GM19240 (cell line): Measurements from ENCODE around the gene CADM4.
A peak's percentile ranks its signal among the peaks of the same experiment; 100 is the strongest.
"Not testable (repeated sequence)": the region's sequence is repeated elsewhere in the genome, so short reads cannot be mapped to it uniquely, and the experiment has no call there.

Source experiments
- DNase-seq: peaks from one replicate; pipeline ENCODE4 v3.0.0; 2011; ENCODE audit warnings: low spot score; ENCODE audit not compliant: insufficient read length

The CADM4 gene

GRCh38 chr19:43609872-43610271, 29.8 kb downstream of the CADM4 start:
- DNase-seq = no peak

DNA sequence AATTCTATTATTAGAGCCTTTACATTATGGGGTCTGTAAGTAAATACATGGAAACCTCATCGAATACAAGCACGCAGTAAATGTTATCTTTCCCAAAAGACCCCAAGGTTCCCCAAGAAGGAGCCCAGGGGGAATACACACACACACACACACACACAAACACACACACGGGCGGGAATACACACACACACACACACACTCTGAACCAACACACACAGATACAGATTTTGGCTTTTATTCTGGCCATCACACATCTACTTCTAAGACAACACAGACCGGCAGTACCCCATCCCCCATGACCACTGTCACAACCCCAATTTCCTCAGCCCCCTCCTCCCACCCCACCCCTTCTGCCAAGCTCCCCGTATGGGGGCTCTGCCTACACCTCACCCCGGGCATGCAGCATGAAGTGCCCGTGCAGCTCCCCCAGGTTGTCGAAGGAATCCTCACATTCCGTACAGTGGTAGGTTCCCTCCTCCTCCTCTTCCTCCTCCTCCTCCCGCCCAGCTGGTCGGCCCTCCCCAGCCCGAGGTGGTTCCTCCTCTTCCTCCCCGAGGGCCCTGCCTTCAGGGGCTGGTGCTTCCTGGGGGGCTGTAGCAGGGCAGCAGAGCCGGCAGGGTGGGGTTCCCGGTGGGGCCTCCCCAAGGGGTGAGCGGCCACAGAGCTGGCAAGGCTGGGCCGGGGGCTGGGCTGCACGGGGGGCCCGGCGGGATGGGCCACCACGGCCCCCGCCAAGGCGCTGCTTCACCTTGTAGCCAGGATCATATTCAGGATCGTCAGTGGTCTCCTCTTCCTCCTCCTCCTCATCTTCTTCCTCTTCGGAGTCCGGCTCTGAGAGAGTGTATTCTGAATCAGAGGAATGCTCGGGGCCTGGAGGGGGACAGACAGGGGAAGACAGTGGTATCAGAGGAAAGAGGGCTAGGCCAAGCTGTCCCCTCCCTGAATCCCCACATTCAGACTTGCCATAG, 32.1 kb downstream of the CADM4 start:
- DNase-seq = no peak

GRCh38 chr19:43606569-43607229, 33.0 kb downstream of the CADM4 start:
- DNase-seq = no peak

- no peak for DNase-seq
These were observed 33.6 kb downstream of the CADM4 start for GRCh38 chr19:43605875-43606568.

DNA sequence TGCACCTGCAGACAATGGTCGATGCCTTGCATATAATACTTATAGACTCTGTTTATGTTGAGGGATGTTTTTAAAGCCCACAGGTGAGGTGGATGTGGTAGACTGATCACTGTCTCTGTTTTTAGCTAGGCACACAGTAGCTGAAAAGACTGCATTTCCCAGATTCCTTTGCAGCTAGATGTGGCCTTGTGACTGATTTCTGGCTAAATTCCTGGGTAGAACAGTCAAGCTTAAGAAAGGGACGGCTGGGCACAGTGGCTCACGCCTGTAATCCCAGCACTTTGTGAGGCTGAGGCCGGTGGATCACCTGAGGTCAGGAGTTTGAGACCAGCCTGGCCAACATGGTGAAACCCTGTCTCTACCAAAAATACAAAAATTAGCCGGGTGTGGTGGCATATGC, 39.3 kb downstream of the CADM4 start:
- not testable (repeated sequence) for DNase-seq

DNA sequence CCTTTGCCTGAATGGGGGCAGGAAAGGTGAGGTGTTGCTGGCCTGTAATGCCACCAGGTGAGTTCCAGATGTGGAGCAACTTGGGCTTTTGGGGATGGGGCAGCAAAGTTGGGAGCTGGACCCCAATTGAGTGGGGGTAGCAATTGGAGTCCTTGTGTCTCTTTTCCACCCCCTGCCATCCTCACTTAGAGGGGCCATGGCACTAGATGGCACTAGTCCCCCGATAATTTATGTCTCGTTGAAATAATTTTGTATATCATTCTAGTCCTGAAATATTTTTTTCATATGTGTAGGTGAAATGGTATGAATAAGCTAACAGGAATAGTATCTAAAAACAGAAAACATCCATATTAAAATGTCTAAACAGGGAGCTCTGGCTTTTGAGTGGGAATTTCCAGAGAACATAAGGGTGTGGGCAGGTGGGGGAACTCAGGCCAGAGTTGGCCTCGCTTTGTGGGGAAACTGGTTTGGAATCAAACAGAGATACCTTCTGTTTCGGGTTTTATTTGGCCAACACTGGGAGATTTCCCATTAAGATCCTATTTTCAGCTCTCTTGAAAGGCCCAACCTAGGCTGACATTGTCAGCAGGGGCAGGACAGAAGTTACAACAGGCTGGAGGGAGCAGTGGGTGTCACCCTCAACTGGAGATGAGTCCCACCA, 39.9 kb downstream of the CADM4 start:
- DNase-seq = no peak

GRCh38 chr19:43598445-43599240, 41.0 kb downstream of the CADM4 start:
- DNase-seq = no peak

DNA sequence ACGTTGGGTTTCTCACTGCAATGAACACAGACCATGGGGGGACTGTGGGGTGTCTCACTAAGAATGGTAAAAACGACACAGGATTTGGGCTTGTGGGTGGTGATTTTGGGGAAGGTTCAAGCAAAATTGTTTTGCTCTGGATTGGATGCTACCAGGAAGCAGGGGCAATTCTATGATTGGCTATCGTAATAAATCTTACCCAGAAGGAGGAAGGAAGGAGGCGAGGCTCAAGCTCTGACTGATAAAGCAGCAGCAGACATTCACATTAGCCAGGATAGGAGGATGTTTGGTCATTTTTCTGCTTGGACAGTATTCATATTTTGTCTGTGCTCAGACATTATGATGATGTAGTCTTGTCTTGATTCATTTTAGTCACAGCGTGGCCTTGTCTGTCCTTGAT, 41.8 kb downstream of the CADM4 start:
- DNase-seq = no peak

- no peak for DNase-seq
These were observed 42.7 kb downstream of the CADM4 start for GRCh38 chr19:43596842-43597461.

- DNase-seq = peak; percentile 96
These were observed 43.4 kb downstream of the CADM4 start, which contains the start of the genes IRGQ and ZNF576 for GRCh38 chr19:43595999-43596841. Gene IRGQ, minus strand, starts transcription at chr19:43596134. Its CDS starts 796 bp downstream, at chr19:43595338. Gene ZNF576, plus strand, starts transcription at chr19:43596595. Its CDS starts 514 bp downstream, at chr19:43597109.

- no peak for DNase-seq
These were observed 44.0 kb downstream of the CADM4 start for GRCh38 chr19:43595605-43595998.

DNA sequence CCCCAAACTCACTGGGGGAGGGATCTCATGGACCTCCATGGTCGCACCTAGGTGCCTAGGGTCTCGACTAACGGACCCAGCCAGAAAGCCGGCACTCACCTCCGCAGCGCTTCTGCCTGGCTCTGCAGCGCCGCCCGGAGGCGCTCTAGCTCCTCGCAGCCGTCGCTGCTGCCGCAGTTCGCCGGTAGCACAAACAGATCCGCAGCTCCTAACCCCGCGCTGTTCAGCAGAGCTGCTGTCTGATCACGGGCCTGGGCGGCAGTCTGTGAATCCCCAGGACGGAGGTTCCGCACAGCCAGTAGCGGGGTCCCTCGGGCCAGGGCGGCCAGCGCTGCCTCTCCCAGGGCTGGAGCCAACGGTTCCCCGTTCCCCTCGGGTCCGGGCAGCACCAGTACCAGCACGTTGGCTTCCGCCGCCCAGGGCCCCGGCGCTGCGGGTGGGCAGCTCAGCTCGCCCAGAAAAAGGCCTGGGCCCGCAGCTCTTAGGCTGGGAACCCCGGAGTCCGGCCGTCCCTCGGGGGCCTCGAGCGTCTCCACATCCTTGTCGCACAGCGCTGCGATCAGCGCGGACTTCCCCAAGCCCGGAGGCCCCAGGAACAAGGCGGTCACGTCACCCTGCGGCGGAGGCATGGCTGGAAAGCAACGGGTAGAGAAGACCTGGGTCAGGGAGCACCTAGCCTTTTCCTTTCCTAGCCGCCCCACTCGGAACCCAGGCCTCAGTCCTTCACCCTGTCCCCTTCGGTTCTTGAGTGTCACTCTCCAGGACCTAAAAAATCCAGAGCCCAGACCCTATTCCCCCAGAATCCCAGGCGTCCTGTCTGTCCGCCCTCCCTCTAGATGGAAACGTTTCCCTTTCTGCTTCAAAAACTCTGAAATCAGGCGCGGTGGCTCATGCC, 44.7 kb downstream of the CADM4 start:
- peak; percentile 56 for DNase-seq

DNA sequence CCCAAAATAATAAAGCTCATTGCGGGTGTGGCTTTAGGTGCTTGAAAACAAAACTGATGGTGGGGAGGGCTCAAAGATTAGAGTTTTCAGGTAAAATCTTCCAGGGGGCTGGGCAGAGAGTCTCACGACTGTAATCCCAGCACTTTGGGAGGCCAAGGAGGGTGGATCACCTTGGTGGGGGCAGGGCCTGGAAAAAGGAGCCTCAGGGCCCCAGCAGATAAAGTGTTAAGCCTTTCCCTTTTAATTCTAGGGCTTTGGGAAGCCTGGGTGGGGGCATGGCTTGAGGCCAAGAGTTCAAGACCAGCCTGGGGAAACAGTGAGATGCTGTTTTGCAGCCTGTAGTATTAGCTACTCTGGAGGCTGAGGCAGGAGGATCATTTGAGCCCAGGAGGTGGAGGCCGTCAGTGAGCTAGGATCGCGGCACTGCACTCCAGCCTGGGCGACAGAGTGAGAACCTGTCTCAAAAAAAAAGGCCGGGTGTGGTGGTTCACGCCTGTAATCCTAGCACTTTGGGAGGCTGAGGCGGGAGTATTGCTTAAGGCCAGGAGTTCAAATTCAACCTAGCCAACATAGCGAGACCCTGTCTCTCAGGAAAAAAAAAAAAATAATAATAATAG, 45.5 kb downstream of the CADM4 start:
- no peak for DNase-seq

- DNase-seq = no peak
These were observed 46.8 kb downstream of the CADM4 start for GRCh38 chr19:43592800-43593350.

- no peak for DNase-seq
These were observed 47.5 kb downstream of the CADM4 start for GRCh38 chr19:43591904-43592772.

DNA sequence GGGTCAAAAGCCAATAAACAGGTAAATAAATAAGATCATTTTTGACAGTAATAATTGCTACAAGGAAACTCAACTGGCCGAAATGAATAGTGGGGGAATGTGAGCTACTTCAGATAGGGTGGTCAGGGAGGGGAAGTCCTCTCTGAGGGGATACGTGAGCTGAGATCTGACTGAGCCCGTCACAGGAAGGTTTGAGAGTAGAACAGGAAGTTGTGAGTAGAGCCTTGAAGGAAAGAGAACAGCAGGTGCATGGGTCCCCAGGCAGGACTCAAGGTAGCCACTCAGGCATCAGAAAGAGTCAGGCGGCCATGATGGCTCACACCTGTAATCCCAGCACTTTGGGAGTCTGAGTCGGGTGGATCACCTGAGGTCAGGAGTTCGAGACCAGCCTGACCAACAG, 50.0 kb downstream of the CADM4 start:
- DNase-seq = no peak
